Spleen (tissue), 11 donors: ENCODE measurements around the gene HOXB5. TPM values are rescaled to one million over a fixed set of nuclear protein-coding genes. Genes with fewer than 3 reads are reported as not detected.

Experiments used
- DNase-seq: peaks from one replicate; pipeline ENCODE4 v3.0.0-alpha.2; 2020
- H3K27ac ChIP-seq, 8 donors: fragments of 200-600 bp; sonication (generic) in 7 of 8; 1 replicate in 4 of 8; 2 replicates in 4 of 8; pipeline versions ENCODE4 v1.5.0 to v1.8.0; 2016 to 2021; ENCODE audit warnings: inconsistent platforms in 4 of 8, mild to moderate bottlenecking in 4 of 8, moderate library complexity in 1 of 8
- H3K27me3 ChIP-seq, 7 donors: fragments of 200-600 bp; sonication (generic) in 6 of 7; replicated peaks in 1 of 7; 1 replicate in 4 of 7; 2 replicates in 3 of 7; pipeline versions ENCODE4 v1.5.0 to v1.8.0; 2016 to 2021; ENCODE audit warnings: inconsistent platforms in 3 of 7, mild to moderate bottlenecking in 1 of 7
- H3K36me3 ChIP-seq, 6 donors: fragments of 200-600 bp; sonication (generic) in 5 of 6; 1 replicate in 4 of 6; 2 replicates in 2 of 6; pipeline versions ENCODE4 v1.5.0 to v1.8.0; 2016 to 2021; ENCODE audit warnings: inconsistent platforms in 2 of 6
- H3K4me1 ChIP-seq, 6 donors: fragments of 200-600 bp; sonication (generic) in 5 of 6; 1 replicate in 3 of 6; 2 replicates in 3 of 6; pipeline versions ENCODE4 v1.5.0 to v1.8.0; 2016 to 2021; ENCODE audit warnings: inconsistent platforms in 3 of 6
- H3K4me3 ChIP-seq, 8 donors: fragments of 200-600 bp; sonication (generic) in 7 of 8; 1 replicate in 4 of 8; 2 replicates in 4 of 8; pipeline versions ENCODE4 v1.5.0 to v1.8.0; 2016 to 2021; ENCODE audit warnings: inconsistent platforms in 4 of 8, mild to moderate bottlenecking in 4 of 8, moderate library complexity in 2 of 8
- H3K9me3 ChIP-seq, 8 donors: fragments of 200-600 bp; sonication (generic) in 7 of 8; 1 replicate in 4 of 8; 2 replicates in 4 of 8; pipeline versions ENCODE4 v1.5.0 to v1.8.0; 2016 to 2021; ENCODE audit warnings: inconsistent platforms in 4 of 8
- CTCF ChIP-seq, 11 experiments: fragments of 200-600 bp in 7 of 11; fragments of 450-650 bp in 4 of 11; sonication (generic) in 4 of 11; IDR thresholded peaks in 8 of 11; conservative IDR thresholded peaks in 3 of 11; 1 replicate in 7 of 11; 2 replicates in 4 of 11; pipeline versions ENCODE4 v1.4.0 to v1.8.0; 2016 to 2021; ENCODE audit warnings: antibody characterized with exemption in 11 of 11, inconsistent platforms in 4 of 11, mild to moderate bottlenecking in 1 of 11
- POLR2A ChIP-seq, 3 donors: fragments of 450-650 bp; IDR thresholded peaks; one replicate each; pipeline ENCODE4 v1.5.1; 2017; ENCODE audit warnings: antibody characterized with exemption in 3 of 3, mild to moderate bottlenecking in 1 of 3
- POLR2AphosphoS5 ChIP-seq, 3 donors: sonication (generic); formaldehyde crosslinking; IDR thresholded peaks; one replicate each; pipeline ENCODE4 v1.5.1; 2017; ENCODE audit warnings: antibody characterized with exemption in 3 of 3
- WGBS, 5 donors: extraction: QIAGEN DNeasy Blood & Tissue Kit in 3 of 5; methylation state at CpG; one replicate each; pipeline versions ENCODE4 v1.1.5 to v1.1.7; 2013 to 2018; 5-methylcytosine and 5-hydroxymethylcytosine counted together
- intact Hi-C: fragments of 100-400 bp; cut with DNase I; formaldehyde crosslinking; loops from one replicate; pipeline ENCODE4 v1.15.0; 2023; ENCODE audit warnings: low total_unique reads
- polyA plus RNA-seq, 3 donors: library from polyadenylated mRNA; stranded (reverse); fragments of 200-250 nt; gene quantifications; one replicate each; pipeline ENCODE4 v1.2.1, GENCODE V29; 2013
- total RNA-seq, 7 donors: library from RNA; depleted of rRNA in 3 of 7; stranded (reverse); fragments of >200 nt in 3 of 7; fragmentation: NEBNext Ultra II Directional in 4 of 7; extraction: Animal tissue kit (Norgen Biotek cat#: 25700) in 4 of 7; gene quantifications; one replicate each; pipeline versions ENCODE4 v1.1.0 to v1.2.1, GENCODE V29; 2016 to 2021
- donor health status: healthy with polysubstance abuse.
- donor health status: DM: no; HTN: no; CAD: no; lungs with moderate emphysema.
- donor health status: DM: no; HTN: no; CAD: no.
- donor health status: Bipolar disorder and iron deficiency.
- donor health status: healthy.
- donor health status: DM: no; HTN: no; CAD: no.
- donor health status: DM: yes; HTN: yes; CAD: no.

The HOXB5 gene
- total and polyA plus RNA-seq, 10 donors: 0.43 to 2.6 (median 1.1) TPM

- no peak overlapping the region for H3K4me3 ChIP-seq
- WGBS, 5 donors: 43 to 56% (median 51%) methylated on average over 4 of the region's 4 CpGs
- H3K27ac ChIP-seq: no peak overlapping the region
- H3K27me3 ChIP-seq: peaks cover 21 to 100% (median 100%) of the 10 kb centered on the region in 7 donors
- peaks cover 24 to 40% (median 30%) of the 10 kb centered on the region in 6 donors for H3K4me1 ChIP-seq
- intact Hi-C loops: no loop called here
- DNase-seq: no peak
- no peaks in the 10 kb centered on the region for H3K9me3 ChIP-seq
- no peaks in the 10 kb centered on the region for H3K36me3 ChIP-seq
- no peak for TF ChIP-seq CTCF (IDR thresholded peaks at IDR 0.05 in 8 of 11, conservative IDR thresholded peaks at IDR 0.05 in 3 of 11)
- no peak for TF ChIP-seq POLR2AphosphoS5 (IDR thresholded peaks at IDR 0.05)
- TF ChIP-seq POLR2A (IDR thresholded peaks at IDR 0.05): no peak
These were observed 30.0 kb upstream of the HOXB5 start for GRCh38 chr17:48623583-48623982.

- DNase-seq: no peak
- peaks cover 25 to 100% (median 98%) of the 10 kb centered on the region in 7 donors for H3K27me3 ChIP-seq
- H3K9me3 ChIP-seq: no peaks in the 10 kb centered on the region
- 60 to 84% (median 72%) methylated on average over 11 of the region's 11 CpGs for WGBS, 5 donors
- peaks cover 29 to 47% (median 37%) of the 10 kb centered on the region in 6 donors for H3K4me1 ChIP-seq
- TF ChIP-seq POLR2AphosphoS5 (IDR thresholded peaks at IDR 0.05) (no peak), CTCF (IDR thresholded peaks at IDR 0.05 in 8 of 11, conservative IDR thresholded peaks at IDR 0.05 in 3 of 11) (no peak), POLR2A (IDR thresholded peaks at IDR 0.05) (no peak)
- no peak overlapping the region for H3K27ac ChIP-seq
- no peaks in the 10 kb centered on the region for H3K36me3 ChIP-seq
- no peak overlapping the region for H3K4me3 ChIP-seq
- intact Hi-C loops: no loop called here
These were observed 29.3 kb upstream of the HOXB5 start for GRCh38 chr17:48622857-48623256.

- 48 to 85% (median 62%) methylated on average over 35 to 41 of the region's 41 CpGs for WGBS, 5 donors
- intact Hi-C loops: no loop called here
These were observed 28.1 kb upstream of the HOXB5 start for GRCh38 chr17:48621410-48622392.

More at GRCh38 chr17:48621410-48622392, 28.1 kb upstream of the HOXB5 start:
- Histone ChIP-seq H3K27me3 (peaks cover 23 to 100% (median 98%) of the 10 kb centered on the region in 7 donors), H3K4me3 (no peak overlapping the region), H3K4me1 (peaks cover 27 to 46% (median 38%) of the 10 kb centered on the region in 6 donors), H3K9me3 (no peaks in the 10 kb centered on the region), H3K36me3 (no peaks in the 10 kb centered on the region), H3K27ac (no peak overlapping the region)
- no peak for DNase-seq
- no peak for TF ChIP-seq CTCF (IDR thresholded peaks at IDR 0.05 in 8 of 11, conservative IDR thresholded peaks at IDR 0.05 in 3 of 11)
- TF ChIP-seq POLR2AphosphoS5 (IDR thresholded peaks at IDR 0.05): no peak
- TF ChIP-seq POLR2A (IDR thresholded peaks at IDR 0.05): no peak
